ENCODE results near the gene SH3GL3. TPM values are rescaled to one million over a fixed set of nuclear protein-coding genes. Genes with fewer than 3 reads are reported as not detected.

The SH3GL3 gene
- total RNA-seq, 2 experiments from 2014 or later = not detected

DNA sequence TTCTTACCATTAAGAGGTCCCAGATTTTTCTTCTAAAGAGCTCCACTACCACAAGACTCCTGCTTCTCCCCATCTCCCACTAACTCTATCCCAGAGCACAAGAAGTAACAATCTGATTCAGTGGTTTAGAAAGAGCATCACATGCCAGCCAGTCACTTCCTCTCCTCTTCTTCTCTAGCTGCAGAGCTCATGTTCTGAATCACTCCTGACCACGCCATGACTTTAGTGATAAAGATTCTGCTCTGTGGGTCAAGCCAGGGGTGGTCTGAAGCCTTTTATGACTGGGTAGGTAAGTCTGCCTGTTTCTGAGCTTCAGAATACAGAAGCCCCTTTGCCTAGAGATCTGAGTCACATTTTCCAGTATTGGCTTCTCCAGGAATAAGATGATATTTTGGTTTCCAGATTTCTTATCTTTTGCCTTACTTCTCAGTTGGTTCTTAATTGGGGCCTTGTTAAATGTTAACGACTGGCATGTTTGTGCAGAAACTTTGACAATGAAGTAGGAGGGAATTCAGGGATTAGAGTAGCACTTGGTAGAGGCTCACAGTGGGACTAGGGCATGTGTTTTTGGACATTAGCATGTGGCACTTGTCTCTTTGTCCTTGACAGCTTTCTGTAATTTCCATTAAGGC, 179.1 kb downstream of the SH3GL3 start:
- no peak overlapping the region for H3K27ac Mint-ChIP-seq
- ATAC-seq (ENCODE audit: poor library complexity) (no peak), DNase-seq (no peak)
- CTCF ChIA-PET = no interaction called here
- Histone ChIP-seq H3K4me1 (ENCODE audit: insufficient read depth, low read length) (no peaks in the 10 kb centered on the region), H3K27me3 (ENCODE audit: control insufficient read depth in 1 of 2, insufficient read depth in 2 of 2, low read length in 2 of 2) (no peaks in the 10 kb centered on the region), H3K36me3 (ENCODE audit: insufficient read depth, low read length) (no peaks in the 10 kb centered on the region), H3K4me3 (ENCODE audit: low read length) (no peak overlapping the region), H3K9me3 (ENCODE audit: control insufficient read depth in 1 of 2, insufficient read depth in 1 of 2, low read length in 2 of 2) (peaks cover 0 to 4% of the 10 kb centered on the region in 2 experiments), H3K27ac (ENCODE audit: low read depth in 1 of 2, low read length in 2 of 2) (no peak overlapping the region)
- TF ChIP-seq, protein P1, sequence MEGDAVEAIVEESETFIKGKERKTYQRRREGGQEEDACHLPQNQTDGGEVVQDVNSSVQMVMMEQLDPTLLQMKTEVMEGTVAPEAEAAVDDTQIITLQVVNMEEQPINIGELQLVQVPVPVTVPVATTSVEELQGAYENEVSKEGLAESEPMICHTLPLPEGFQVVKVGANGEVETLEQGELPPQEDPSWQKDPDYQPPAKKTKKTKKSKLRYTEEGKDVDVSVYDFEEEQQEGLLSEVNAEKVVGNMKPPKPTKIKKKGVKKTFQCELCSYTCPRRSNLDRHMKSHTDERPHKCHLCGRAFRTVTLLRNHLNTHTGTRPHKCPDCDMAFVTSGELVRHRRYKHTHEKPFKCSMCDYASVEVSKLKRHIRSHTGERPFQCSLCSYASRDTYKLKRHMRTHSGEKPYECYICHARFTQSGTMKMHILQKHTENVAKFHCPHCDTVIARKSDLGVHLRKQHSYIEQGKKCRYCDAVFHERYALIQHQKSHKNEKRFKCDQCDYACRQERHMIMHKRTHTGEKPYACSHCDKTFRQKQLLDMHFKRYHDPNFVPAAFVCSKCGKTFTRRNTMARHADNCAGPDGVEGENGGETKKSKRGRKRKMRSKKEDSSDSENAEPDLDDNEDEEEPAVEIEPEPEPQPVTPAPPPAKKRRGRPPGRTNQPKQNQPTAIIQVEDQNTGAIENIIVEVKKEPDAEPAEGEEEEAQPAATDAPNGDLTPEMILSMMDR (IDR thresholded peaks at IDR 0.05) = no peak
- POLR2A ChIA-PET = no interaction called here
- H3K4me3 Mint-ChIP-seq = no peak overlapping the region
- intact Hi-C loops (cut with DNase I, micrococcal nuclease) = no loop called here
- H3K9me3 Mint-ChIP-seq = peaks cover 5% of the 10 kb centered on the region
- peaks cover 16% of the 10 kb centered on the region for H3K27me3 Mint-ChIP-seq
- no peaks in the 10 kb centered on the region for H3K36me3 Mint-ChIP-seq (ENCODE audit: low read depth)
- no peaks in the 10 kb centered on the region for H3K4me1 Mint-ChIP-seq (ENCODE audit: low read depth)

DNA sequence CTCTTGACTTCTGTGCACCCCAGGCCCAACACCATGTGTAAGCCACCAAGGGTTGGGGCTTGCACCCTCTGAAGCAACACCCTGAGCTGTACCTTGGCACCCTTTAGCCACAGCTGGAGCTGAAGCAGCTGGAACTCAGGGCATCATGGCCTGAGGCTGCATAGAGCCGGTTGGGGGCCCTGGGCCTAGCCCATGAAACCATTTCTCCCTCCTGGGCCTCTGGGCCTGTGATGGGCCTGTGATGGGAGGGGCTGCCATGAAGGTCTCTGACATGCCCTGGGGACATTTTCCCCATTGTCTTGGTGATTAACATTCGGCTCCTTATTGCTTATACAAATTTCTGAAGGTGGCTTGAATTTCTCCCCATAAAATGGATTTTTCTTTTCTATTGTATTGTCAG, 184.4 kb downstream of the SH3GL3 start:
- Histone ChIP-seq H3K36me3 (ENCODE audit: insufficient read depth, low read length) (no peaks in the 10 kb centered on the region), H3K9me3 (ENCODE audit: control insufficient read depth in 1 of 2, insufficient read depth in 1 of 2, low read length in 2 of 2) (peaks cover 0 to 8% of the 10 kb centered on the region in 2 experiments), H3K4me3 (ENCODE audit: low read length) (no peak overlapping the region), H3K27ac (ENCODE audit: low read depth in 1 of 2, low read length in 2 of 2) (no peak overlapping the region), H3K27me3 (ENCODE audit: control insufficient read depth in 1 of 2, insufficient read depth in 2 of 2, low read length in 2 of 2) (no peaks in the 10 kb centered on the region), H3K4me1 (ENCODE audit: insufficient read depth, low read length) (no peaks in the 10 kb centered on the region)
- DNase-seq (no peak), ATAC-seq (ENCODE audit: poor library complexity) (no peak)
- CTCF ChIA-PET = no interaction called here
- POLR2A ChIA-PET = no interaction called here
- TF ChIP-seq, protein P1 (IDR thresholded peaks at IDR 0.05) = no peak
- Mint-ChIP-seq H3K4me3 (no peak overlapping the region), H3K27ac (no peak overlapping the region), H3K27me3 (peaks cover 17% of the 10 kb centered on the region), H3K36me3 (ENCODE audit: low read depth) (no peaks in the 10 kb centered on the region), H3K4me1 (ENCODE audit: low read depth) (no peaks in the 10 kb centered on the region), H3K9me3 (peaks cover 4% of the 10 kb centered on the region)
- intact Hi-C loops (cut with DNase I, micrococcal nuclease) = no loop called here

DNA sequence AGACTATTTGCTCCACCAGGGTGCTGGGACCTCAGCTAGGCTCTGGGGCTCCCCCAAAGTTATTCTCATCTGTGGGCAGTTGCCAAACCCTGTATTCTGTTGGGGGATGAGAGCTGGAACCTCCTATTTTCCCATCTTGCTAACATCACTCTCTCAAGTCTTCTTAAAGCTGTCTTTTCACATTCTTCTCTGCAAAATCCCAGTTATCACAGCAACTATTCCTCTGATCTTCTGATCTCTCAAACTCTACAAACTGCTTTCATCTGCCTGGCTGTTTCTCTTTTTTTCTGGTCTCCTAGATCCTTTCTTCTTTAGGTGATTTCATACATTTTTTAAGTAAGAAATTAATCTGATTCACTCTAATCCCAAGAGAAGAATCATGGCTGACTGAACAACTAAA, 196.1 kb downstream of the SH3GL3 start:
- ChIA-PET CTCF (no interaction called here), POLR2A (no interaction called here)
- H3K4me3 Mint-ChIP-seq = no peak overlapping the region
- H3K27me3 Mint-ChIP-seq = peaks cover 10% of the 10 kb centered on the region
- intact Hi-C loops (cut with DNase I, micrococcal nuclease) = no loop called here
- no peaks in the 10 kb centered on the region for H3K4me1 Mint-ChIP-seq (ENCODE audit: low read depth)
- H3K9me3 ChIP-seq (ENCODE audit: control insufficient read depth in 1 of 2, insufficient read depth in 1 of 2, low read length in 2 of 2) = peaks cover 0 to 21% of the 10 kb centered on the region in 2 experiments
- H3K27ac ChIP-seq (ENCODE audit: low read depth in 1 of 2, low read length in 2 of 2) = no peak overlapping the region
- no peaks in the 10 kb centered on the region for H3K4me1 ChIP-seq (ENCODE audit: insufficient read depth, low read length)
- DNase-seq (no peak), ATAC-seq (ENCODE audit: poor library complexity) (no peak)
- no peak overlapping the region for H3K4me3 ChIP-seq (ENCODE audit: low read length)
- H3K27ac Mint-ChIP-seq = no peak overlapping the region
- H3K36me3 Mint-ChIP-seq (ENCODE audit: low read depth) = no peaks in the 10 kb centered on the region
- H3K36me3 ChIP-seq (ENCODE audit: insufficient read depth, low read length) = no peaks in the 10 kb centered on the region
- H3K9me3 Mint-ChIP-seq = peaks cover 17% of the 10 kb centered on the region
- TF ChIP-seq, protein P1 (IDR thresholded peaks at IDR 0.05) = no peak
- H3K27me3 ChIP-seq (ENCODE audit: control insufficient read depth in 1 of 2, insufficient read depth in 2 of 2, low read length in 2 of 2) = no peaks in the 10 kb centered on the region
